Hepatocyte (in vitro differentiated cells): ENCODE data around the gene PAX6.

Source experiments
- EZH2 ChIP-seq: fragments of 200-600 bp; sonication (generic); IDR thresholded peaks from 2 replicates; pipeline ENCODE4 v1.6.1; 2016; ENCODE audit warnings: antibody characterized with exemption, mild to moderate bottlenecking, borderline replicate concordance
- EZH2phosphoT487 ChIP-seq: fragments of 200-600 bp; sonication (generic); IDR thresholded peaks from one replicate; pipeline ENCODE4 v1.6.1; 2018; ENCODE audit warnings: antibody characterized with exemption, mild to moderate bottlenecking, low read depth, moderate library complexity; ENCODE audit not compliant: unreplicated experiment, severe bottlenecking
- TF ChIP-seq, protein P1 (sequence below): fragments of 200-600 bp; sonication (generic); IDR thresholded peaks from 2 replicates; pipeline ENCODE4 v1.5.1; 2016; ENCODE audit warnings: antibody characterized with exemption, mild to moderate bottlenecking; ENCODE audit not compliant: poor library complexity

DNA sequence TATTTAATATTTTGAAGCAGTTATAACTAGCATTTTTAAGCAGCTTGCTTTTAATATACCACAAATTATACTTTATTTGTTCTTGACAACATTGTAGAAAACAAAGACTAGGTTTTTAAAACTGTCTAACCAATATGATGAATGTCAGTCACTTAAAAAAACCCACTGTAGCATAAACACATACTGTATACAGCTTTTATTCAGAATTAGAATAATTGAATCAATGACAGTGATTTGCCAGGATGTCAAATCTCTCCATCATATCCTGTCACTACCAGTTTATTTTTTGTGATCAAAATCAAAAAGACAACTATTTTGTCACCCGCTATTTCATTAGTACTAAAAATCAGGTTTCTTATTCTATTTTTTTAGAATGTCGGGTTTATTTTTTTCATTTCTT is 26.5 kb downstream of the PAX6 start:
- no peak for TF ChIP-seq EZH2
- TF ChIP-seq, protein P1, sequence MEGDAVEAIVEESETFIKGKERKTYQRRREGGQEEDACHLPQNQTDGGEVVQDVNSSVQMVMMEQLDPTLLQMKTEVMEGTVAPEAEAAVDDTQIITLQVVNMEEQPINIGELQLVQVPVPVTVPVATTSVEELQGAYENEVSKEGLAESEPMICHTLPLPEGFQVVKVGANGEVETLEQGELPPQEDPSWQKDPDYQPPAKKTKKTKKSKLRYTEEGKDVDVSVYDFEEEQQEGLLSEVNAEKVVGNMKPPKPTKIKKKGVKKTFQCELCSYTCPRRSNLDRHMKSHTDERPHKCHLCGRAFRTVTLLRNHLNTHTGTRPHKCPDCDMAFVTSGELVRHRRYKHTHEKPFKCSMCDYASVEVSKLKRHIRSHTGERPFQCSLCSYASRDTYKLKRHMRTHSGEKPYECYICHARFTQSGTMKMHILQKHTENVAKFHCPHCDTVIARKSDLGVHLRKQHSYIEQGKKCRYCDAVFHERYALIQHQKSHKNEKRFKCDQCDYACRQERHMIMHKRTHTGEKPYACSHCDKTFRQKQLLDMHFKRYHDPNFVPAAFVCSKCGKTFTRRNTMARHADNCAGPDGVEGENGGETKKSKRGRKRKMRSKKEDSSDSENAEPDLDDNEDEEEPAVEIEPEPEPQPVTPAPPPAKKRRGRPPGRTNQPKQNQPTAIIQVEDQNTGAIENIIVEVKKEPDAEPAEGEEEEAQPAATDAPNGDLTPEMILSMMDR = no peak
- TF ChIP-seq EZH2phosphoT487 = no peak
